ENCODE measurements around the gene ARHGAP40.
A peak's percentile ranks its signal among the peaks of the same experiment; 100 is the strongest.

The ARHGAP40 gene

GRCh38 chr20:38657390-38657789, 55.8 kb downstream of the ARHGAP40 start:
- no peak for DNase-seq

- peak; percentile 68 for DNase-seq
These were observed 57.4 kb downstream of the ARHGAP40 start for GRCh38 chr20:38658879-38659596.

- DNase-seq: no peak
These were observed 57.9 kb downstream of the ARHGAP40 start for GRCh38 chr20:38659597-38659880.

GRCh38 chr20:38660429-38660828, 58.8 kb downstream of the ARHGAP40 start:
- no peak for DNase-seq

- DNase-seq: no peak
These were observed 62.1 kb downstream of the ARHGAP40 start for GRCh38 chr20:38663660-38664059.

GRCh38 chr20:38664284-38664683, 62.7 kb downstream of the ARHGAP40 start:
- no peak for DNase-seq

GRCh38 chr20:38665094-38665493, 63.5 kb downstream of the ARHGAP40 start:
- DNase-seq: no peak

- peak; percentile 26 for DNase-seq
These were observed 64.1 kb downstream of the ARHGAP40 start for GRCh38 chr20:38665506-38666285.

- DNase-seq: no peak
These were observed 65.9 kb downstream of the ARHGAP40 start for GRCh38 chr20:38667417-38667956.

- no peak for DNase-seq
These were observed 68.1 kb downstream of the ARHGAP40 start for GRCh38 chr20:38669688-38670087.

GRCh38 chr20:38670786-38671185, 69.2 kb downstream of the ARHGAP40 start:
- DNase-seq: no peak

GRCh38 chr20:38671186-38671585, 69.6 kb downstream of the ARHGAP40 start:
- no peak for DNase-seq

- DNase-seq: no peak
These were observed 70.2 kb downstream of the ARHGAP40 start for GRCh38 chr20:38671701-38672292.

- no peak for DNase-seq
These were observed 70.9 kb downstream of the ARHGAP40 start for GRCh38 chr20:38672504-38672903.

- no peak for DNase-seq
These were observed 71.7 kb downstream of the ARHGAP40 start for GRCh38 chr20:38673261-38673660.

GRCh38 chr20:38673725-38674091, 72.1 kb downstream of the ARHGAP40 start:
- DNase-seq: peak; percentile 28

- peak; percentile 67 for DNase-seq
These were observed 72.6 kb downstream of the ARHGAP40 start for GRCh38 chr20:38674092-38674764.

- DNase-seq: no peak
These were observed 73.1 kb downstream of the ARHGAP40 start for GRCh38 chr20:38674765-38675133.

- DNase-seq: no peak
These were observed 75.0 kb downstream of the ARHGAP40 start for GRCh38 chr20:38676576-38676975.

- DNase-seq: peak; percentile 45
These were observed 79.1 kb downstream of the ARHGAP40 start for GRCh38 chr20:38680500-38681306.

- DNase-seq: no peak
These were observed 83.7 kb downstream of the ARHGAP40 start for GRCh38 chr20:38685271-38685670.

GRCh38 chr20:38685853-38686473, 84.4 kb downstream of the ARHGAP40 start:
- peak; percentile 76 for DNase-seq

Measured in OCI-M1 (cell line).